Ovary (tissue), 3 donors: ENCODE results near the gene IL1RAPL2.

Experiments used
- EP300 ChIP-seq: sonication (generic); formaldehyde crosslinking; IDR thresholded peaks from one replicate; pipeline ENCODE4 v1.6.1; 2017; ENCODE audit warnings: antibody characterized with exemption
- POLR2A ChIP-seq: fragments of 450-650 bp; IDR thresholded peaks from one replicate; pipeline ENCODE4 v1.6.1; 2017; ENCODE audit warnings: antibody characterized with exemption, mild to moderate bottlenecking, moderate library complexity
- TF ChIP-seq, protein P1 (sequence below), 3 donors: fragments of 450-650 bp in 2 of 3; fragments of 200-600 bp in 1 of 3; IDR thresholded peaks; one replicate each; pipeline versions ENCODE4 v1.5.1 to v1.8.0; 2016 to 2022; ENCODE audit warnings: antibody characterized with exemption in 3 of 3, mild to moderate bottlenecking in 1 of 3
- donor health status: DM: no; HTN: no; CAD: no.

DNA sequence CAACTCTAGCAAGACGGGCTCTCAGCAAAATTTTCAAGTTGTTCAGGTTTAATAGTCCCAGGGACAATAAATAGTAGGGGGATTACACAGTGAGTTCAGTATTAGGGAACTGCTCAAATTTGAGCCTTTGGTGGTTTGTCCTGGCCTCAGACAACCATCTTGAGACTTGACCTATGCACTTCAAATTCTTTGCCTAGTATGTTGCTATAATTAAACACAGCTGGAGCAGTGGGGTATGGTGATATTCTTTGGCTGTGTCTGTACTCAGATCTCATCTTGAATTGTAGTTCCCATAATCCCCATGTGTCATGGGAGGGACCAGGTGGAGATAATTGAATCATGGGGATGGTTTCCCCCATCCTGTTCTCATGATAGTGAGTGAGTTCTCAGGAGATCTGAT is 697.8 kb downstream of the IL1RAPL2 start:
- TF ChIP-seq, protein P1, sequence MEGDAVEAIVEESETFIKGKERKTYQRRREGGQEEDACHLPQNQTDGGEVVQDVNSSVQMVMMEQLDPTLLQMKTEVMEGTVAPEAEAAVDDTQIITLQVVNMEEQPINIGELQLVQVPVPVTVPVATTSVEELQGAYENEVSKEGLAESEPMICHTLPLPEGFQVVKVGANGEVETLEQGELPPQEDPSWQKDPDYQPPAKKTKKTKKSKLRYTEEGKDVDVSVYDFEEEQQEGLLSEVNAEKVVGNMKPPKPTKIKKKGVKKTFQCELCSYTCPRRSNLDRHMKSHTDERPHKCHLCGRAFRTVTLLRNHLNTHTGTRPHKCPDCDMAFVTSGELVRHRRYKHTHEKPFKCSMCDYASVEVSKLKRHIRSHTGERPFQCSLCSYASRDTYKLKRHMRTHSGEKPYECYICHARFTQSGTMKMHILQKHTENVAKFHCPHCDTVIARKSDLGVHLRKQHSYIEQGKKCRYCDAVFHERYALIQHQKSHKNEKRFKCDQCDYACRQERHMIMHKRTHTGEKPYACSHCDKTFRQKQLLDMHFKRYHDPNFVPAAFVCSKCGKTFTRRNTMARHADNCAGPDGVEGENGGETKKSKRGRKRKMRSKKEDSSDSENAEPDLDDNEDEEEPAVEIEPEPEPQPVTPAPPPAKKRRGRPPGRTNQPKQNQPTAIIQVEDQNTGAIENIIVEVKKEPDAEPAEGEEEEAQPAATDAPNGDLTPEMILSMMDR (IDR thresholded peaks at IDR 0.05), result no peak
- TF ChIP-seq EP300 (no peak), POLR2A (no peak)
